ENCODE measurements around the gene SULF2.

SULF2 gene

DNA sequence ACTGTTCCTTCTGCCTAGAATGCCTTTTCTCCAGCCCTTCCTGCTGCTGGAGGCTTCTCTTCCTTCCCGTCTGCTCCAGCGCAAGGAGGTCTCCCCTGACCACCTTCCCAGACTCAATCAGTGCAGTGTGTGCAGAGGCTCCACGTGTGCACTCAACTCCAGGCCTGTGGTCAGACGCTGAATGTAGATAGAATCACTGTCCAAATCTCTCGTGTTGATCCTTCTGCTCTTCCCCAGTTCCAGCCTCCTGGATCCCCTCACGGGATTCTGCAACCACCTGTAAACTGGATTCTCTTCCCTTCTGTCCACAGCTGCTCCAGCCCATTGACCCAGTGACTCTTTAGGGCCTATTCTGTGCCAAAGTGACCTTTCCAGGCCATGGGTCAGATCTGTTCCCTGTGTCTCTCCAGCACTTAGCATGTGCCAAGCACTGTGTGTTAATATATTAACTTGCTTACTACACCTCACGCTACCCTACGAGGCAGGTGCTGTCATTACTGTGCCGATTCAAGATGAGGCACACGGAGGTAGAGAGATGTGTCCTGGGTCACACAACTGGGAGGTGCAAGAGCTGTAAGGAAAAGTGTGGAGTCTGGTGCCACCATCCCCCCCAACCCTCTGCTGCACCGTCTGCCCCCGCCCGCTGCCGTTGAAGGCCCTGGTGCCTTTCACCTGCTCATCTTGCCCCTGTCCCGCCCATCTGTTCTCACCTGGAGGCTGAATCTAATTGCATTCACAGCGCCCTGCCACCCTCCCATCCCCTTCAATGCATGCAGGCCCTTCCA, 112.2 kb downstream of the SULF2 start:
- no peak for DNase-seq (ENCODE audit: low read depth in 1 of 2, low spot score in 1 of 2)

DNA sequence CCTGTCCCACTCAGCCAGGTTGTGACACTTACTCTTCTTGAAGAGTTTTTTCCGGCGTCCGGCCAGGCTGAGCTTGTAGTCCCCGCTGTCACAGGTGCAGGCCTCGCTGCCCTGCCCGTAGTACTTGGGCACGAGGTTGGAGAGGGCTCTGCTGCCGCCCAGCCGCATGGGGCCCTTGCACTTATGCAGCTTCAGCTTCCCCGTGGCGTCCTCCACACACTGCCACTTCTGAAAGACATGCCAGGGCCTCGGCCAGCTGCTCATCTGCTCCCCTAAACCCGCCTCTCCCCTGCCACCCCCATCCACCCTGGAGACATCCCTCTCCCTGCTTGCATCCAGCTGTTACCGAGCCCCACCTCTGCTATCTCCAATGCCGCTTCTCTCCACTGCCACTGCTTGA, 113.1 kb downstream of the SULF2 start:
- no peak for DNase-seq (ENCODE audit: low read depth in 1 of 2, low spot score in 1 of 2)

DNA sequence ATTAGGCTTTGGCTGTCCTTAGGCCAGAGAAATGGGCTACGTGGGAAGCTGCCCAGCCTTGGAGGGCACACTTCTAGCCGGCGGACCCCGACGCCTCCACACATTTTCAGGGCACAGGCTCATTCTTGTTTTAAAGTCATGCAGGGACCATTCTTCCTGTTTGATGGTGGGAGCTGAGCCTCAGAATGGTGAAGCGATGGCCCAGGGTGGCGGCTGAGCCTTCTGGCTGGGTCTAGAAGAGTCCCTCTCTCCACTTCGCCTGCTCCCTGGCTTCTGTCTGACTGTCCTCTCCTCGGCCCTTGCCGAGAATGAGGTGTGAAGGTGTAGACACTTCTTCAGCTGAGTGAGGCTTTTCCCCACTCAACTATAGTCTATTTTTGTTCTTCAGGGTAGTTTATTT, 114.4 kb downstream of the SULF2 start:
- DNase-seq (ENCODE audit: low read depth in 1 of 2, low spot score in 1 of 2) = no peak

DNA sequence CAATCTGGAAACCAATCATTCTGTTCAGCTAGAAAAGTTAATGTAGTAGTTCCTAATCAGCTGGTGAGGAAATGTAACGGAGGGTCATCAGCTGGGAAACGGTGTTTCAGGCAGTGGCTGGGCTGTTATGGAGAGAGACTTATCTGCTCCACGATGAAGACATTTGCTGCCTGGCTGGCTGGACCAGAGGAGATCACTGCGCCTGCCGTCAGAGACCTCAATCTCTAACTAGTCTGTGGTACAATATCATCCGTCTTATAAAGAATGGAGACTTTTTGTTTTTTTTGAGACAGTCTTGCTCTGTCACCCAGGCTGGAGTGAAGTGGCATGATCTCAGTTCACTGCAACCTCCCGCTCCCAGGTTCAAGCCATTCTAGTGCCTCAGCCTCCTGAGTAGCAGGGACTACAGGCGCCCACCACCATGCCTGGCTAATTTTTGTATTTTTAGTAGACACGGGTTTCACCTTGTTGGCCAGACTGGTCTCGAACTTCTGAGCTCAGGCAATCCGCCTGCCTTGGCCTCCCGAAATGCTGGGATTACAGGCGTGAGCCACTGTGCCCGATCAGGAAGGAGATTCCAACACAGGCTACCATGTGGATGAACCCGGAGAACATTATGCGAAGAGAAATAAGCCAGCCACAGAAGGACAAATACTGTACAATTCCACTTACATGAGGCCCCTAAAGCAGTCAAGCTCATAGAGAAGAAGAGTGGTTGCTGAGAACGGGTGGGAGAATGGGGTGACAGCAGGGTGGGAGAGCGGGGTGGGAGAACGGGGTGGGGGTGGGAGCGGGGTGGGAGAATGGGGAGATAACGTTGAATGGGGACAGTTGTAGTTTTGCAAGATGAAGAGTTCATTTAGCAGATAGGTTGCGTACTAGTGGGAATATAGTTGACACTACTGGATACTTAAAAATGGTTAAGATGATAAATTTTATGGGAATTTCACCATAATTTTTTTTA, 115.1 kb downstream of the SULF2 start:
- no peak for DNase-seq (ENCODE audit: low read depth in 1 of 2, low spot score in 1 of 2)

DNA sequence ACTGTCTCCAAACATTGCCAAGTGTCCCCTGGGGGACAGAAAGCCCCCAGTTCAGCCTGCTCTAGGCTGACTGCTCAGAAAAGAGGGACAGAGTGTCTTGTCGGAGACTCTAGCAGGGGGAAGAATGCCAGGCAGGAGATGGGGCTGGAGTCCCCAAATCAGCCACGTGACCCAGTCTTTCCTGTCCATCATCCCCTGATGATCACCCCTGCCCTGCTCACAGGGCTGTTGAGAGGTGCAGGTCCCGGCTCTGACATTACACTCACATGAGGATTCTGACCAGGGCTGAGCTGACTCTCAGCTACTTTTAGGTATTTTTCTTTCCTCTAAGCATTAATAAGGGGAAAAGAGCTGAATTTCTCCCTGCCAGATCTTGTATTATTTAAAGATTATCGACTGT, 115.8 kb downstream of the SULF2 start:
- no peak for DNase-seq (ENCODE audit: low read depth in 1 of 2, low spot score in 1 of 2)

DNA sequence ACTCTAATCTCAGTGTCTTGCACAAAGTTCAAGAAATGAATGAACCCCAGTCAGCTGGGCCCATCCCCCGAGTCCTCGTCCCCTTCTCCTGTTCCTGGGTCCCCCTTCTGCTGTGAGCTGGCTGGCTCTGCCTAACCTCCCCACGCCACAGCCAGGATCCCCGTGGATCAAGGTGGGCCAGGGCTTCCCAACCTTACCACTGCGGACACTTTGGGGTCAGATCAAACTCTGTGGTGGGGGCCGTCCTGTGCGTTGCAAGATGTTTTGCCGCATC, 116.2 kb downstream of the SULF2 start:
- DNase-seq (ENCODE audit: low read depth in 1 of 2, low spot score in 1 of 2) = no peak

DNA sequence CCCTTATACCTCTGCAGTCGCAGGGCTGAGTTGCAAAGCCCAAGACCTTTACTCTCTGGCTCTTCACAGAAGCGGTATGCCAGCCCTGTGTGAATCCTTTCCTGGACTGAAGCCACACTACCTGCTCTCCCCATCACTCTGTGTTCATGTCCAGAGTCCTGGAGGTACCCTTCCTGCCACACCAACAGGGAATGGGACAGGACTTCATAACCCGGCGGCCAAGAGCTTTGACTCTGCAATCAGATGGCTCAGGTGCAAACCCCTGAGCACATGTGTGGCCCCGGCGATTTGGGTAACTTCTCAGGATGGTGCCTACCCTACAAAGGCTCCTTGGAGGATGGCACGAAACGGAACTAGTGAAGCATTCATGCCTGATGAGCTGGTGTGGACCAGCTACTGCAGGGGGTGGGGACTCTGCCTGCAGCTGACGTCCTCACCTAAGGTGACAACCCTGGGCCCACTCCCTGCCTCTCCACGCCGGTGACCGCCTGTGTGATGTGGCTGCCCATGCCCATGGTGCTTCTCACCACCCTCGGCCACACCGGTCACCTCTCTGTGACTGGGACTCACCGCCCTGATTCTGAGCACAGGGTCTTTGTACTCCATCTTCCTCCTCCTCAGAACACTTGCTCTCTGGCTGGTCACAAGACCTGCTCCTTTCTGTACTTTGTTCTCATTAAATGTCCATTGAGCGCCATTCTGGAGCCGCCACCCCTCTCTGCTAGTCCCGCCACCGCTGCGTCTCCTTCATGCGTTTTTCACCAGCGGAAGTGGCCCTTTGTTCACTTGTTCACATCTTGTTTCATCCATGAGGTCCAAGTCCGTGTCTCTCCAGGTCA, 116.7 kb downstream of the SULF2 start:
- no peak for DNase-seq (ENCODE audit: low read depth in 1 of 2, low spot score in 1 of 2)

DNA sequence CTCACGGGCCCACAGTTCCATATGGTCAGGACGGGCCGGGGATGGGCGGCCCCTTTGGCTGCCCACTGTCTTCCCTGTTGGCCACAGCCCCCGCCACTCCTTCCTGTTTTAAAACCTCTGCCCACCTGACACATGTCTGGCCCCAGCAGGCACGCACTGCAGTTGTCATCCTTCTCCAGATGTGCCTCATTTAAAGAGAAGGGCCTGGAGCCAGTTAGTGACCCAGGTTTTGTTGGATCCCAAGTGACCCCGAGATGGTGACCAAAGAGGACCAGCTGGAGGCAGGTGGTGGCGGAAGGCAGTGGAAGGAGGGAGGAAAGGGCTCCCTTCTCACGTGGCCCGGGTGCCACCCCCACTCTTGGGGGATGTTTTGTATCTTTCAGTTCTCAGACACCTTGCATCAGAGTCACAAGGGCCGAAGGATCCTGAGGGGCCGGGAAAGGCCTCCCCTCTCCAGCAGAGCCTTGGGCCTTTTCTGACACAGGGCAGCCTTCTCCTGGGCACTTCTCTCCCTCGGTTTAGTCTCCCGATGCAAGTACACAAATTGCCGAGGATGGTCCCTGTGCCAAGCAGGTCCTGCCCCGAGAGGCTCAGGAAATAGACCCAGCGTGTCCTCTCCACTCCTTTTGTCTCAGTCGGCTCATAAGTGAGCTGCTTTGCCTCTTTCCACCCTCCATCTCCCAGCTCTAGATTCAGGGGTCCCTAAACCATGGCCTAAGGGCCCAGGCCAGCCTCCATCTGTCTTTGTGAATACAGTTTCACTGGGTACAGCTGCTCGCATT, 117.6 kb downstream of the SULF2 start:
- no peak for DNase-seq (ENCODE audit: low read depth in 1 of 2, low spot score in 1 of 2)

DNA sequence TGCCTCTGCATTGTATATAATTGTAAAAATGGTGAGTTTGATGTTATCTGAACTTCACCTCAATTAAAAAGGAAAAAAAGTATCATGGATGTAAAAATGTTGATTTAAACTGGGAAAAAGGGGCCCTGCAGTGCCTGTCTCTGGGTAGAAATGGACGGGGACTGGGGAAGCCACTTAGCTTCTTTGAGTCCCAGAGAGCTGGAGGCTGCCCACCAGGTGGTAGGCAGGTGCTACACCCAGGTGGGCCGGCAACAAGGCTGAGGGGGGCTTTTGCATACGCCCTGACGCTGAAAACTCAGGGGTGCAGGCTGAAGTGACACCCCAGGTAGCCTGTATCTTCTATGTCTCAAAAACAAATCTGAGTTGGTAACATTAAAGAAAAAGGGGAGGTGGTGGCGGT, 118.2 kb downstream of the SULF2 start:
- DNase-seq (ENCODE audit: low read depth in 1 of 2, low spot score in 1 of 2) = no peak

DNA sequence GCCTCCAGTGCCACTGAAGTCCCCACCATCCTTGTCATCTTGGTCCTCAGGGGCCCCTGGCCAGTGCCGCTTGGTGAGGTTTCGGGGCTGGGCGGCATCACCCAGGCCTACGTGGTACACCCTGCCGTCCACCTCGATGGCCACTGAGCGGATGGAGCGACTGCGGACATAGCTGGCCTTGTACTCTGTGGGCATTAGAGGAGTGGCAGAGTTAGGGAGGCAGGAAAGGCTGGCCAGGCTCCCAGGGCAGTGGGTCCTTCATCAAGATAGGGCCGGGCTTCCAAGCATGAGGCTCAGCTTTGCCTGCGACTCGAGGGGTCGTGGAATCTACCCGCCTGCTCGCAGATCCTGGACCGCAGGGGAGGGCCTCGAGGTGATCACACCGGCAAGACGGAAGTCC, 119.0 kb downstream of the SULF2 start:
- no peak for DNase-seq (ENCODE audit: low read depth in 1 of 2, low spot score in 1 of 2)

DNA sequence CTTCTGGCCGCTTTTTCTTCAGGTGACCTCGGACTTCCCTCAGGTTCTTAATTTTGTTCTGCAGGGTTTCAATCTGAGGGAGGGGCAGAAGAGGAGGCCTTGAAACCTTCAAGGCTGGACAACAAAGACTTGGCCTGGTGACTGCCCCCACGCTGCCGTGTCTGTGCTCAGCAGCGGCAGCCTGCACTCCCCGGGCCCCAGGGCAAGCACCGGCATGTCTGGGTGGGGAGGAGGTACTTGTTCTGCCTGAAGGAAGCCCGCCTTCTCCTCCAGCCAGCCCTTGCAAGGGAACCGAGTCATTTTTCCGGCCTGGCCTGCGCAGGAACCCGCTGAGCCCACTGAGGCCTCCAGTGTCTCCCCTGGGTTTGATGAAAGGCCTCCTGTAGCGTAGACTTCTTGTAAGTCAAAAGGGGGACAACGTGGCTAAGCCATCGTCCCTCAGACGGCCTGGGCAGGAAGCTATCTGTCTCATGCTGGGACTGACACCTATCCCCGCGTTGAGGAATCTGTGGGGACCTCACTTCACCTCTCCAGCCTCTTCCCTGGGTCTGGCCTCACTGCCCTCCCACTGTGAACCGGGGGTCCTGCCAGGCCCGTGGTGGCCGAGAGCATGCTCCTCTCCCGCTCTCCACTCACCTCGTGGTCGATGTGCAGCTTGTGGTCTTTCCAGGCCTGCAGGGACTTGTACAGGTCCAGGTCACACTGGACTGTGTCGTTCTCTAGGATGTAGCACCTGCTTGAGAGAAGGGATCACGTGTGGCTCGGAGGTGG, 119.9 kb downstream of the SULF2 start:
- no peak for DNase-seq (ENCODE audit: low read depth in 1 of 2, low spot score in 1 of 2)

DNA sequence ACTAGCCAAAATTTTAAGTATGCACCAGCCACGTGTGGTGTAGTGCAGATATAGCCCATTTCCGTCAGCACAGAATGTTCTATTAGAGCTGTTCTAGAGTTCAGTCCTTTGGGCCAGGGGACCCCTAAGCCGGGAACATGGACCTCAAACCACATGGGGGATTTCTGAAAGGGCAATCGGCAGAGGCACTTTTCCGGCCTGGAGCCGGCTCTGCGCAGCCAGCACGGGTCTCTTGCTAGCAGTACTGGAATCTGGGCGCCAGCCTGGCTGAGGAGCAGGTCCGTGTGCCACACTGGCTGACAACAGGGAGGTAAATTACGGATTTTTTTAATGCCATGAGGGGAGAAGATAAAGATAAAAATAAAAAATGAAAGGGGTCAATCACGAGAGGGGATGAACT, 120.5 kb downstream of the SULF2 start:
- DNase-seq (ENCODE audit: low read depth in 1 of 2, low spot score in 1 of 2) = no peak

DNA sequence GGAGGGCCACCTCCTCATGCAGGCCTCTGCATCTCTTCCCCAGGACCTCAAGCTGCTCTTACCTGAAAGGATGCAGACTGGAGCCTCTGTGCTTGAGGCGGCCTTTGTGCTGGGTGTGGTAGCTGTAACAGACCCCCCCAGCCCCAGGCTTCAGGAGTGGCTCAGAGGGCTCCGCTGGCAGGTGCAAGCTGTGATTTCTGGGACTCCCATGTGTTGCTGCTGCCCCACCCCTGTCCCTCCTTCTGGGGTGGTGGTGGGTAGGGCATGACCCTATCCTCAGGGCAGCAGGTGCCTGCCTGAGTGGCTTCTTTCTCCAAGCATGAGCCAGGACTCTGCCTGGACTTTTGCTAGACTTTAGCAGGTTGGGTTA, 121.2 kb downstream of the SULF2 start:
- no peak for DNase-seq (ENCODE audit: low read depth in 1 of 2, low spot score in 1 of 2)

DNA sequence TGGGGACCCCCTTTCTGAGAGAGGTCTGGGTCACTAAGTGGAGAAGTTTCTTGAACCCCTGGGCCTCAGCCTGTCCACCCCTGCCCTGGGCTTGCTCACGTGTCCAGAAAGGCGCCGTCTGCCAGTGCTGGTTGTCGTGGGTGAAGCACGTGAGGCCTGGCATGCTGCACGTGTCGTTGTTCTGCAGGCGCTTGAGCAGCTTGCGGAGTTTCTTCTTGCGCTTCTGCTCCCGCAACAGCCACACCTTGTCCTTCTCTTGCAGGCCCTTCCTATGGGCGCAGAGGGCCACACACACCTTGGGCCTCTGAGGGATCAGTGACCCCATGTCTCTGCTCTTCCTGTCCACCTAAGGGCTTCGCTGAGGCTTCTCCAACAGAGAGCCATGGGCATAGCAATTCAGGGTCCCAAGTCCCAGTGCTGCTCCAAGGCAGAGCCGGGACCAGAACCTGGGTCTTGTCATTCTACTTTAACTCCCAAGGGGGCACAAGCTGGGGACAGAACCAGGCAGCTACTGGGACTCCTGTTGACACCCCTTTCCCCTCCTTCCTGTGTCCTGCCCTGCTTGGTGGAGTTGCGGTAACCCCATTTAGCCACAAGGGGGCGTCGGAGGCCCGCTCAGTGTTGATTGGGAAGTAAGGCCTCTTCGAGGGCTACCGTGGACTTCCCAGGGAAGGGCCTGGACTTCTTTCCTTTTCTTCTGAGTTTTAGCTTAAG, 121.8 kb downstream of the SULF2 start:
- peak; percentile 57 to 69 for DNase-seq (ENCODE audit: low read depth in 1 of 2, low spot score in 1 of 2)

DNA sequence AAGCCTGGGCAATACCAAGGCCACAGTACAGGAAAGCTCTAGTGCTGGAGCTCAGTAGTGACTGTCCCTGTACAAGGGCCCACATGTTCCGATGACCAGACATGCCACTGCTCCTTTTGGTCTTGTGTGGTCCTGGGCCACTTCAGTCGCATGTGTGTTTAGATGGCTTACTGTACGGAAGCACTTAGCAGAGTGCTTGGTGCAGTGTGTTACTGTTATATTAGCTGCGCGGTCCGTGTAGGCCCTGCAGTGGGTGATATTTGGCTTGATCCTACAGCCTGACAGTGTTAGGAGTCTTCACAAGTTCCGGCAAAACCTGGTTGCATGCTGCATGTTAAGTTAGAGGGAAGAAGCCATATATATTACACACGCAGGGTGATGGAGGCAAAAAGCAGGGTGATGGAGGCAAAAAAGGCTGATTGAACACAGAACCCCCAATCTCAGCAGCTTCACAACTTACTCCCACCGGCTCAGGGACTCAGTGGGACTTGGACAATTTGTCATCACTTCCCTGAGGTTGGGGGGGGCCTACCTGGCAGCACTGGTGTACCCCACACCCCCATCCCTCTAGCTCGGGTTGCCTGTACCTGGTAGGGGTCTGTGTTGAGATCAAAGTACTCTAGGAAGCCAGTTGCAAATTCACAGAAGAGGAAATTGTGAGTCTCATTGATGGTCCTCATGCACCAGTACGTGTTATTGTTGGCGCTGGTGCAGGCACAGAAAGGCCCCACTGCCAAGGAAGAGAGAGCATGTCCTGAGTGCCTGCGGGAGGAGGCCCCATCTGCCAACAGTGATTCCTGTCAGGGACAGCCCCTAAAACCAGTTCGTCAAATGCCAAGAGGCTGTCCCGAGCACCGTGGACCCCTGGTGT, 122.6 kb downstream of the SULF2 start:
- DNase-seq (ENCODE audit: low read depth in 1 of 2, low spot score in 1 of 2) = no peak

DNA sequence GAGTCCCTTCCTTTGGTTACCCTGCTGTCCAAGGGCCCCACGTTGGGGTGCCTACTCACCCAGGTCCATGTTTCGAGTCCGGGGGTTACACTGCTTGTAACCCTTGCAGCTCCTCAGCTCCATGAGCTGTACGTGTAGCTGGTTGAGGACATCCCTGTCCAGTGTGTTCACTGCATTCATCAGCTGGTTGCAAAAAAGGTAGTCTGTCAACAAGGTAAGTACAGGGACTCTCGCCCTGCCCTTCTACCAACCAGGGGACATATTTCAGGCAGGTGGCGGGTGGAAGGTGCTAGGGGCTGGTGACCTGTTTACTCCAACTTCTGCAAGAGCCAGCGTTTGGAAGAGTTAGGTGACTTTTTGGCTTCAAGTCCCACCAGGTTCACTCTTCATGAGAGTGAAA, 123.6 kb downstream of the SULF2 start:
- no peak for DNase-seq (ENCODE audit: low read depth in 1 of 2, low spot score in 1 of 2)

DNA sequence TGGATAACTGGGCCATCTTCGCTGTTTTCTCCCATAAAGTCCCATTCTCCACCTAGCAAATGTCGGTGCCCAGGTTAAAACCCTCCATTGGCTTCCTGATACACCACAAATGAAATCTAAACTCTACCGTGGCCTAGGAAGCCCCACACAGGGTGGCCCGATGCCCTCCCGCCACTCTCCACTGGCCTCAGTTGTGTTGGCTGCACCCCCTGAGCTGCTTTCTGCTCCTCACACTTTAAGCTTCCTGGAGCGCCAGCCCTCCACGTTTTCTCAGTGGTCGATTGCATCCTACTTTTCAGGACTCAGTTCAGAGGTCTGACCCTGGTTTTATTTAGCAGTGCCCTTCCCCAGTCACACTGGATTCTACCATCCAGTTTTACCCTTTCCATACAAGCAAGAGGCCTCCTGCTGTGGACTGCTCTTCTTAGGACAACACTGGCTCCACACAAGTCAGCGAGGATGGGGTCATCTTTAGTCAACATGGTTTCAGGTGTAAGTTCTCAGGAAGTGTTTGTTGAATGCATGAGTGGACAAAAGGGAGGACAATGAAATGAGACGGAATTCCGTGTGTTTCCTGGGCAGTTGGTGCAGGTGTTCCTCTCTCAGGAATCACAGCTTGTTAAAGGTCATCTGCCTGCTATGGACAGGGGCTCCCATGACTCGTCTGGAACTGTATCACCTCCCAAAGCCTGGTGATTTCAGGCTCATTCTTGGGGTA, 124.1 kb downstream of the SULF2 start:
- no peak for DNase-seq (ENCODE audit: low read depth in 1 of 2, low spot score in 1 of 2)

DNA sequence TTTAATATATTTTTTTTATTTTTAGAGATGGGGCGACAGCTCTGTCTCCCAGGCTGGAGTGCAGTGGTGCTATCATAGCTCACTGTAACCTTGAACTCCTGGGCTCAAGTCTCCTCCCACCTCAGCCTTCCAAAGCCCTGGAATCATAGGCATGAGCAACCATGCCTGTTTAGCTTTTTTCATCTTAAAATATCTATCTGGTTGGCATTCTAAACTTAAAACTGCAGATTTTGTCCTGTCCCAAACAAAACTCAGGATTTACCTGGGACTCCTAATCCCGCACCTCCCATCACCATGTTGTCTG, 124.7 kb downstream of the SULF2 start:
- DNase-seq (ENCODE audit: low read depth in 1 of 2, low spot score in 1 of 2) = no peak

All from activated CD4-positive, alpha-beta T cell treated with anti-CD3 and anti-CD28 coated beads, Interleukin-2, amount 50 U/mL, for 24 hours (primary cell).